GM12878 (cell line): ENCODE measurements around the gene ADRA2C.
A peak's percentile ranks its signal among the peaks of the same experiment; 100 is the strongest.

Source experiments
- CTCF ChIP-seq, 3 experiments: IDR thresholded peaks in 2 of 3; conservative IDR thresholded peaks in 1 of 3; 2 replicates each; pipeline ENCODE4 v1.5.1; 2011; ENCODE audit warnings: low read depth in 3 of 3, low read length in 3 of 3, mild to moderate bottlenecking in 3 of 3, control low read depth in 2 of 3, moderate library complexity in 2 of 3, inconsistent platforms in 1 of 3, mixed read lengths in 1 of 3; ENCODE audit not compliant: control insufficient read depth in 2 of 3, insufficient read depth in 1 of 3; ENCODE audit errors: extremely low read depth in 1 of 3
- EZH2 ChIP-seq: IDR thresholded peaks from 2 replicates; pipeline ENCODE4 v1.6.1; 2012; ENCODE audit warnings: low read depth, mild to moderate bottlenecking, control low read depth, inconsistent platforms, low read length, borderline replicate concordance; ENCODE audit not compliant: control insufficient read depth
- FOS ChIP-seq: IDR thresholded peaks from 3 replicates; pipeline ENCODE4 v1.6.1; 2011; ENCODE audit warnings: borderline replicate concordance; ENCODE audit not compliant: insufficient read length; ENCODE audit errors: extremely low read depth
- JUND ChIP-seq: IDR thresholded peaks from 2 replicates; pipeline ENCODE4 v1.6.1; 2012; ENCODE audit warnings: low read depth, mild to moderate bottlenecking, low read length, improper control_type of control experiment, moderate library complexity
- MTA3 ChIP-seq: IDR thresholded peaks from 2 replicates; pipeline ENCODE4 v1.6.1; 2012; ENCODE audit warnings: low read length, inconsistent platforms, borderline replicate concordance
- MXI1 ChIP-seq: fragments of 150-350 bp; IDR thresholded peaks from 2 replicates; pipeline ENCODE4 v1.6.1; 2011; ENCODE audit warnings: low read depth, mild to moderate bottlenecking, inconsistent platforms, low read length, improper control_type of control experiment
- PAX8 ChIP-seq: fragments of 450-650 bp; IDR thresholded peaks from 2 replicates; pipeline ENCODE4 v1.6.1; 2017; ENCODE audit warnings: mild to moderate bottlenecking, moderate library complexity
- PBX3 ChIP-seq: IDR thresholded peaks from 2 replicates; pipeline ENCODE4 v1.6.1; 2011; ENCODE audit warnings: mild to moderate bottlenecking, low read depth, low read length, moderate library complexity; ENCODE audit not compliant: insufficient replicate concordance
- POLR2A ChIP-seq: IDR thresholded peaks from 2 replicates; pipeline ENCODE4 v1.6.1; 2011; ENCODE audit warnings: low read depth, mild to moderate bottlenecking, low read length
- POLR2AphosphoS2 ChIP-seq: IDR thresholded peaks from 2 replicates; pipeline ENCODE4 v1.6.1; 2011; ENCODE audit warnings: low read depth, mild to moderate bottlenecking, low read length, improper control_type of control experiment, moderate library complexity
- SMC3 ChIP-seq: IDR thresholded peaks from 2 replicates; pipeline ENCODE4 v1.6.1; 2011; ENCODE audit warnings: low read length, improper control_type of control experiment, borderline replicate concordance
- SREBF1 ChIP-seq: IDR thresholded peaks from 2 replicates; pipeline ENCODE4 v1.6.1; 2012; ENCODE audit warnings: mild to moderate bottlenecking, low read length
- TARDBP ChIP-seq: IDR thresholded peaks from 2 replicates; pipeline ENCODE4 v1.6.1; 2016; ENCODE audit warnings: borderline replicate concordance
- ZNF274 ChIP-seq: IDR thresholded peaks from one replicate; pipeline ENCODE4 v1.8.0; 2011; ENCODE audit not compliant: insufficient read length, insufficient read depth

DNA sequence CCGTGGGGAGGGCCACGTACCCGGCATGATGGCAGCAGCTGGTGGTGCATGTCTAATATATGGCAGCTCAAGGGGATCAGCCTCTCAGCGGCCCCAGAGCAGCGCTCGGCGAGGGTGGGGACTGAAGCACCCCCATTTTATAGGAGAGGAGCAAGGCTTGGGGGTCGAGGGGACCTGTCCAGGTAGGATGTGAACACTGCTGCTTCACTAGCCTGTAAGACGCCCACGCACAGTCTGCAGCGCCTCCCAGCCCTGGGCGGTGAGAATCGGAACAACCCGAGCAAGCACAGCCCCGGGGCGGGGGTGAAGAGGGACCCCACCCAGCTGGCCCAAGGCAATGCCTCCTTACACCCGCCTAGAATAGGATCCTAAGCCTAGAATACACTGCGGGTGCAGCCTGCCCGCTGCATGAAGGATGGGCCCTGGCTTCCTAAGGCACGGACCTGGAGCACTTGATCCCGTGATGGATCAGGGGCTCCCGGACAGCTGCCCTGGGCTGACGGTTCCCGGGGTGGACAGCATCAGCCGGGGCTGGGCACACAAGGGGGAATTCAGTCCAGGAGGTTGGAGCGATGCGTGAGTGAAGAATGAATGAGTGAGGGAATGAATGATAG is 17.6 kb downstream of the ADRA2C start:
- no peak for TF ChIP-seq EZH2
- TF ChIP-seq POLR2A = no peak
- TF ChIP-seq SREBF1 = no peak
- TF ChIP-seq PBX3 = no peak
- no peak for TF ChIP-seq FOS
- TF ChIP-seq CTCF (IDR thresholded peaks at IDR 0.05 in 2 of 3, conservative IDR thresholded peaks at IDR 0.05 in 1 of 3; ENCODE audit: control insufficient read depth in 2 of 3, extremely low read depth in 1 of 3, insufficient read depth in 1 of 3, low read depth in 3 of 3, low read length in 3 of 3) = peak; percentile 15 to 29 (median 18); a peak in 3 of 6 replicates
- no peak for TF ChIP-seq SMC3
- no peak for TF ChIP-seq PAX8
- TF ChIP-seq MXI1 = no peak
- TF ChIP-seq POLR2AphosphoS2 = no peak
- TF ChIP-seq MTA3 = no peak
- TF ChIP-seq TARDBP = no peak
- no peak for TF ChIP-seq JUND
- TF ChIP-seq ZNF274 = no peak
